Measurements from ENCODE around the gene MXD3.
"Not testable (repeated sequence)": the region's sequence is repeated elsewhere in the genome, so short reads cannot be mapped to it uniquely, and the experiment has no call there.

Gene MXD3

GRCh38 chr5:177311723-177312648 is at the start of gene MXD3:
Gene MXD3 (minus strand): TSS chr5:177311898. CDS start chr5:177311830, 68 bp downstream.
- WGBS (ENCODE audit: insufficient coverage, insufficient read length) = no CpG with 5 or more reads among the region's 78 CpGs
- H3K27ac ChIP-seq (ENCODE audit: low read length) = no peak within 1 kb of the TSS
- H3K4me3 ChIP-seq (ENCODE audit: low read length) = peak within 1 kb of the TSS; percentile 40; the same call in 1 of the 2 replicates
- peak; percentile 91 for DNase-seq (ENCODE audit: low read depth, low spot score)
- no peaks in the 10 kb centered on the region for H3K9me3 ChIP-seq (ENCODE audit: control insufficient read depth, insufficient read depth, low read length)
- no peaks in the 10 kb centered on the region for H3K27me3 ChIP-seq (ENCODE audit: control insufficient read depth, insufficient read depth, low read length)
- no peaks in the 10 kb centered on the region for H3K36me3 ChIP-seq (ENCODE audit: control insufficient read depth, insufficient read depth, low read length)
- H3K4me1 ChIP-seq (ENCODE audit: control insufficient read depth, insufficient read depth, low read length) = peaks cover 2% of the 10 kb centered on the region; the same call in 1 of the 2 replicates

- not testable (repeated sequence) for H3K27me3 ChIP-seq (ENCODE audit: control insufficient read depth, insufficient read depth, low read length); H3K4me1 ChIP-seq (ENCODE audit: control insufficient read depth, insufficient read depth, low read length); H3K27ac ChIP-seq (ENCODE audit: low read length); H3K36me3 ChIP-seq (ENCODE audit: control insufficient read depth, insufficient read depth, low read length); DNase-seq (ENCODE audit: low read depth, low spot score); H3K4me3 ChIP-seq (ENCODE audit: low read length); H3K9me3 ChIP-seq (ENCODE audit: control insufficient read depth, insufficient read depth, low read length)
- WGBS (ENCODE audit: insufficient coverage, insufficient read length) = no CpG with 5 or more reads among the region's 7 CpGs
These were observed 49.0 kb upstream of the MXD3 start for GRCh38 chr5:177360740-177361139.

- no peak overlapping the region for H3K27ac ChIP-seq (ENCODE audit: low read length)
- peaks cover 3% of the 10 kb centered on the region; the same call in 1 of the 2 replicates for H3K4me1 ChIP-seq (ENCODE audit: control insufficient read depth, insufficient read depth, low read length)
- H3K4me3 ChIP-seq (ENCODE audit: low read length) = no peak overlapping the region
- no peaks in the 10 kb centered on the region for H3K27me3 ChIP-seq (ENCODE audit: control insufficient read depth, insufficient read depth, low read length)
- no peaks in the 10 kb centered on the region for H3K36me3 ChIP-seq (ENCODE audit: control insufficient read depth, insufficient read depth, low read length)
- no CpG with 5 or more reads among the region's 3 CpGs for WGBS (ENCODE audit: insufficient coverage, insufficient read length)
- no peaks in the 10 kb centered on the region for H3K9me3 ChIP-seq (ENCODE audit: control insufficient read depth, insufficient read depth, low read length)
- no peak for DNase-seq (ENCODE audit: low read depth, low spot score)
These were observed 48.2 kb upstream of the MXD3 start for GRCh38 chr5:177359860-177360259.

- Histone ChIP-seq H3K36me3 (ENCODE audit: control insufficient read depth, insufficient read depth, low read length) (no peaks in the 10 kb centered on the region), H3K9me3 (ENCODE audit: control insufficient read depth, insufficient read depth, low read length) (no peaks in the 10 kb centered on the region), H3K27me3 (ENCODE audit: control insufficient read depth, insufficient read depth, low read length) (no peaks in the 10 kb centered on the region), H3K27ac (ENCODE audit: low read length) (no peak overlapping the region), H3K4me3 (ENCODE audit: low read length) (no peak overlapping the region), H3K4me1 (ENCODE audit: control insufficient read depth, insufficient read depth, low read length) (peaks cover 3% of the 10 kb centered on the region; the same call in 1 of the 2 replicates)
- no peak for DNase-seq (ENCODE audit: low read depth, low spot score)
- WGBS (ENCODE audit: insufficient coverage, insufficient read length) = no CpG with 5 or more reads among the region's 6 CpGs
These were observed 47.8 kb upstream of the MXD3 start for GRCh38 chr5:177359451-177359851.

- no peaks in the 10 kb centered on the region for H3K9me3 ChIP-seq (ENCODE audit: control insufficient read depth, insufficient read depth, low read length)
- H3K4me3 ChIP-seq (ENCODE audit: low read length) = no peak overlapping the region
- peaks cover 3% of the 10 kb centered on the region; the same call in 1 of the 2 replicates for H3K4me1 ChIP-seq (ENCODE audit: control insufficient read depth, insufficient read depth, low read length)
- no peak overlapping the region for H3K27ac ChIP-seq (ENCODE audit: low read length)
- H3K27me3 ChIP-seq (ENCODE audit: control insufficient read depth, insufficient read depth, low read length) = no peaks in the 10 kb centered on the region
- DNase-seq (ENCODE audit: low read depth, low spot score) = no peak
- no peaks in the 10 kb centered on the region for H3K36me3 ChIP-seq (ENCODE audit: control insufficient read depth, insufficient read depth, low read length)
- WGBS (ENCODE audit: insufficient coverage, insufficient read length) = no CpG with 5 or more reads among the region's 5 CpGs
These were observed 46.7 kb upstream of the MXD3 start for GRCh38 chr5:177358370-177358819.

GRCh38 chr5:177357459-177358351 is 46.0 kb upstream of the MXD3 start, which contains the start of gene RGS14:
Gene RGS14 (plus strand): TSS chr5:177357924. CDS start chr5:177358025, 101 bp downstream.
- no peak within 1 kb of the TSS for H3K27ac ChIP-seq (ENCODE audit: low read length)
- H3K4me3 ChIP-seq (ENCODE audit: low read length) = no peak within 1 kb of the TSS
- no peaks in the 10 kb centered on the region for H3K9me3 ChIP-seq (ENCODE audit: control insufficient read depth, insufficient read depth, low read length)
- DNase-seq (ENCODE audit: low read depth, low spot score) = no peak
- WGBS (ENCODE audit: insufficient coverage, insufficient read length) = 100% methylated on average over 5 of the region's 37 CpGs
- peaks cover 3% of the 10 kb centered on the region; the same call in 1 of the 2 replicates for H3K4me1 ChIP-seq (ENCODE audit: control insufficient read depth, insufficient read depth, low read length)
- H3K36me3 ChIP-seq (ENCODE audit: control insufficient read depth, insufficient read depth, low read length) = no peaks in the 10 kb centered on the region
- H3K27me3 ChIP-seq (ENCODE audit: control insufficient read depth, insufficient read depth, low read length) = no peaks in the 10 kb centered on the region

- no peaks in the 10 kb centered on the region for H3K27me3 ChIP-seq (ENCODE audit: control insufficient read depth, insufficient read depth, low read length)
- no peaks in the 10 kb centered on the region for H3K36me3 ChIP-seq (ENCODE audit: control insufficient read depth, insufficient read depth, low read length)
- H3K27ac ChIP-seq (ENCODE audit: low read length) = no peak overlapping the region
- 0 out of 2 replicates have a peak, but pooled peaks cover under 1% of the 10 kb centered on the region for H3K4me1 ChIP-seq (ENCODE audit: control insufficient read depth, insufficient read depth, low read length)
- H3K9me3 ChIP-seq (ENCODE audit: control insufficient read depth, insufficient read depth, low read length) = no peaks in the 10 kb centered on the region
- H3K4me3 ChIP-seq (ENCODE audit: low read length) = no peak overlapping the region
- DNase-seq (ENCODE audit: low read depth, low spot score) = no peak
- no CpG with 5 or more reads among the region's 5 CpGs for WGBS (ENCODE audit: insufficient coverage, insufficient read length)
These were observed 45.4 kb upstream of the MXD3 start for GRCh38 chr5:177357146-177357458.

- DNase-seq (ENCODE audit: low read depth, low spot score) = no peak
- Histone ChIP-seq H3K27ac (ENCODE audit: low read length) (no peak overlapping the region), H3K27me3 (ENCODE audit: control insufficient read depth, insufficient read depth, low read length) (no peaks in the 10 kb centered on the region), H3K9me3 (ENCODE audit: control insufficient read depth, insufficient read depth, low read length) (no peaks in the 10 kb centered on the region), H3K4me1 (ENCODE audit: control insufficient read depth, insufficient read depth, low read length) (no peaks in the 10 kb centered on the region), H3K4me3 (ENCODE audit: low read length) (no peak overlapping the region), H3K36me3 (ENCODE audit: control insufficient read depth, insufficient read depth, low read length) (no peaks in the 10 kb centered on the region)
- no CpG with 5 or more reads among the region's 3 CpGs for WGBS (ENCODE audit: insufficient coverage, insufficient read length)
These were observed 45.0 kb upstream of the MXD3 start for GRCh38 chr5:177356746-177357145.

GRCh38 chr5:177355868-177356168 is 44.1 kb upstream of the MXD3 start:
- no peaks in the 10 kb centered on the region for H3K27me3 ChIP-seq (ENCODE audit: control insufficient read depth, insufficient read depth, low read length)
- H3K27ac ChIP-seq (ENCODE audit: low read length) = no peak overlapping the region
- no peaks in the 10 kb centered on the region for H3K4me1 ChIP-seq (ENCODE audit: control insufficient read depth, insufficient read depth, low read length)
- H3K9me3 ChIP-seq (ENCODE audit: control insufficient read depth, insufficient read depth, low read length) = no peaks in the 10 kb centered on the region
- H3K4me3 ChIP-seq (ENCODE audit: low read length) = no peak overlapping the region
- WGBS (ENCODE audit: insufficient coverage, insufficient read length) = no CpG with 5 or more reads among the region's 1 CpG
- no peaks in the 10 kb centered on the region for H3K36me3 ChIP-seq (ENCODE audit: control insufficient read depth, insufficient read depth, low read length)
- DNase-seq (ENCODE audit: low read depth, low spot score) = no peak

- Histone ChIP-seq H3K9me3 (ENCODE audit: control insufficient read depth, insufficient read depth, low read length) (no peaks in the 10 kb centered on the region), H3K27me3 (ENCODE audit: control insufficient read depth, insufficient read depth, low read length) (no peaks in the 10 kb centered on the region), H3K4me1 (ENCODE audit: control insufficient read depth, insufficient read depth, low read length) (no peaks in the 10 kb centered on the region), H3K4me3 (ENCODE audit: low read length) (no peak overlapping the region), H3K36me3 (ENCODE audit: control insufficient read depth, insufficient read depth, low read length) (no peaks in the 10 kb centered on the region), H3K27ac (ENCODE audit: low read length) (no peak overlapping the region)
- no peak for DNase-seq (ENCODE audit: low read depth, low spot score)
- no CpG with 5 or more reads among the region's 1 CpG for WGBS (ENCODE audit: insufficient coverage, insufficient read length)
These were observed 43.6 kb upstream of the MXD3 start for GRCh38 chr5:177355162-177355867.

Measured in iPS DF 6.9 (cell line).